T-cell (primary cell): ENCODE data around the gene ARMS2. TPM values are rescaled to one million over a fixed set of nuclear protein-coding genes. Genes with fewer than 3 reads are reported as not detected.

Experiments
- ATAC-seq, 4 experiments: fragments of 200-7000 bp in 3 of 4; fragments of 150-1000 bp in 1 of 4; cut with Tn5 transposase; replicated peaks in 1 of 4; 1 replicate in 3 of 4; 2 replicates in 1 of 4; pipeline ENCODE4 v1.10.0; 2021; ENCODE audit warnings: moderate library complexity in 3 of 4, mild to moderate bottlenecking in 2 of 4, moderate number of reproducible peaks in 1 of 4
- CTCF ChIA-PET, 2 donors: fragments of 300-600 bp; sonication (Branson Sonifier 250); formaldehyde crosslinking; loops; one replicate each; lab custom pipeline; 2022; ENCODE audit warnings: antibody characterized with exemption in 2 of 2; lab: Charles Lee
- POLR2A ChIA-PET, 2 donors: fragments of 300-600 bp; sonication (Branson Sonifier 250); formaldehyde crosslinking; loops; one replicate each; lab custom pipeline; 2022; ENCODE audit warnings: antibody characterized with exemption in 2 of 2; lab: Charles Lee
- DNase-seq, 35 experiments: peaks; one replicate each; pipeline versions ENCODE4 v3.0.0 to v3.0.0-alpha.2; 2013 to 2023
- H3K27ac ChIP-seq: one replicate; pipeline ENCODE4 v1.5.1; 2013; ENCODE audit warnings: low read length
- H3K27me3 ChIP-seq, 2 experiments: replicated peaks in 1 of 2; 1 replicate in 1 of 2; 2 replicates in 1 of 2; pipeline versions ENCODE4 v1.6.1 to v1.7.0; 2013; ENCODE audit warnings: low read length in 1 of 2, mixed read lengths in 1 of 2; ENCODE audit not compliant: control insufficient read depth in 2 of 2, insufficient read depth in 2 of 2; ENCODE audit errors: extremely low read depth in 1 of 2
- H3K36me3 ChIP-seq, 2 donors: 1 replicate in 1 of 2; 2 replicates in 1 of 2; pipeline versions ENCODE4 v1.6.1 to v1.7.0; 2013; ENCODE audit warnings: low read length in 1 of 2; ENCODE audit not compliant: control insufficient read depth in 2 of 2, insufficient read depth in 1 of 2; ENCODE audit errors: extremely low read depth in 1 of 2
- H3K4me1 ChIP-seq, 2 experiments: 1 replicate in 1 of 2; 2 replicates in 1 of 2; pipeline versions ENCODE4 v1.6.1 to v1.7.0; 2013; ENCODE audit warnings: low read length in 2 of 2, mixed read lengths in 1 of 2; ENCODE audit not compliant: insufficient read depth in 2 of 2, control insufficient read depth in 1 of 2; ENCODE audit errors: extremely low read depth in 1 of 2
- H3K4me3 ChIP-seq, 2 donors: 1 replicate in 1 of 2; 2 replicates in 1 of 2; pipeline versions ENCODE4 v1.5.1 to v1.7.0; 2013; ENCODE audit warnings: mild to moderate bottlenecking in 2 of 2, low read length in 1 of 2, moderate library complexity in 1 of 2; ENCODE audit not compliant: control insufficient read depth in 1 of 2; ENCODE audit errors: extremely low read depth in 1 of 2
- H3K9me3 ChIP-seq: 2 replicates; pipeline ENCODE4 v1.7.0; 2013
- H3K27ac Mint-ChIP-seq, 2 donors: one replicate each; pipeline ENCODE4 v1.8.0; 2020 to 2021; ENCODE audit warnings: mild to moderate bottlenecking in 2 of 2, mixed read lengths in 2 of 2
- H3K27me3 Mint-ChIP-seq, 2 donors: one replicate each; pipeline ENCODE4 v1.8.0; 2021 to 2022; ENCODE audit warnings: mixed read lengths in 2 of 2
- H3K36me3 Mint-ChIP-seq: one replicate; pipeline ENCODE4 v1.8.0; 2021; ENCODE audit warnings: mixed read lengths
- H3K4me1 Mint-ChIP-seq, 3 donors: one replicate each; pipeline ENCODE4 v1.8.0; 2020 to 2022; ENCODE audit warnings: mixed read lengths in 3 of 3, mild to moderate bottlenecking in 1 of 3
- H3K4me3 Mint-ChIP-seq, 3 donors: one replicate each; pipeline ENCODE4 v1.8.0; 2020 to 2022; ENCODE audit warnings: mild to moderate bottlenecking in 3 of 3, mixed read lengths in 3 of 3, moderate library complexity in 3 of 3
- H3K9me3 Mint-ChIP-seq, 3 donors: one replicate each; pipeline ENCODE4 v1.8.0; 2020 to 2022; ENCODE audit warnings: mixed read lengths in 3 of 3
- WGBS: methylation state at CpG from one replicate; pipeline ENCODE4 v1.1.5; 2013; ENCODE audit warnings: missing lambda C conversion rate; ENCODE audit not compliant: insufficient coverage; 5-methylcytosine and 5-hydroxymethylcytosine counted together
- total RNA-seq, 35 experiments: library from RNA in 6 of 35; stranded (reverse) in 6 of 35; fragments of 120-200 nt in 1 of 35; gene quantifications; one replicate each; pipeline versions ENCODE4 v1.2.1 to v1.2.4 and lab custom pipeline; 2013 to 2026

The ARMS2 gene
- total RNA-seq, 5 donors from 2014 or later (not counting 1 experiment from before 2014, with no cell fraction given), result not detected

GRCh38 chr10:122503012-122503411, 48.6 kb downstream of the ARMS2 start:
- Mint-ChIP-seq H3K27me3 (no peaks in the 10 kb centered on the region), H3K4me1 (no peaks in the 10 kb centered on the region), H3K4me3 (no peak overlapping the region), H3K27ac (no peak overlapping the region), H3K36me3 (no peaks in the 10 kb centered on the region), H3K9me3 (no peaks in the 10 kb centered on the region)
- H3K4me3 ChIP-seq, result no peak overlapping the region
- no peaks in the 10 kb centered on the region for H3K4me1 ChIP-seq
- WGBS, result 90% methylated on average over 9 of the region's 13 CpGs
- POLR2A ChIA-PET, result no interaction called here
- peaks cover 0 to 14% of the 10 kb centered on the region in 2 experiments for H3K27me3 ChIP-seq
- H3K36me3 ChIP-seq, result no peaks in the 10 kb centered on the region
- no peak for ATAC-seq
- H3K9me3 ChIP-seq, result no peaks in the 10 kb centered on the region
- CTCF ChIA-PET, result interaction anchor here (0.5 to 1.2 kb wide), 2 partner anchors 67 to 387 kb away, joined by 3 to 4 read pairs; no protein-coding TSS in a partner anchor
- H3K27ac ChIP-seq, result no peak overlapping the region
- DNase-seq, result no peak

- no peak overlapping the region for H3K4me3 ChIP-seq
- H3K27ac Mint-ChIP-seq, result no peak overlapping the region
- DNase-seq (no peak), ATAC-seq (no peak)
- no peaks in the 10 kb centered on the region for H3K36me3 ChIP-seq
- CTCF ChIA-PET, result interaction anchor here in 1 of 2 donors (1.2 kb wide), 1 partner anchor 68 kb away, joined by 4 read pairs; no protein-coding TSS in a partner anchor
- no peaks in the 10 kb centered on the region for H3K4me1 Mint-ChIP-seq
- H3K27ac ChIP-seq, result no peak overlapping the region
- H3K9me3 ChIP-seq, result no peaks in the 10 kb centered on the region
- POLR2A ChIA-PET, result no interaction called here
- no peaks in the 10 kb centered on the region for H3K9me3 Mint-ChIP-seq
- H3K4me1 ChIP-seq, result no peaks in the 10 kb centered on the region
- H3K4me3 Mint-ChIP-seq, result no peak overlapping the region
- WGBS, result 96% methylated on average over 12 of the region's 17 CpGs
- H3K27me3 Mint-ChIP-seq, result no peaks in the 10 kb centered on the region
- H3K27me3 ChIP-seq, result peaks cover 0 to 15% of the 10 kb centered on the region in 2 experiments
- H3K36me3 Mint-ChIP-seq, result no peaks in the 10 kb centered on the region
Observed at GRCh38 chr10:122503886-122504609, 49.6 kb downstream of the ARMS2 start.

DNA sequence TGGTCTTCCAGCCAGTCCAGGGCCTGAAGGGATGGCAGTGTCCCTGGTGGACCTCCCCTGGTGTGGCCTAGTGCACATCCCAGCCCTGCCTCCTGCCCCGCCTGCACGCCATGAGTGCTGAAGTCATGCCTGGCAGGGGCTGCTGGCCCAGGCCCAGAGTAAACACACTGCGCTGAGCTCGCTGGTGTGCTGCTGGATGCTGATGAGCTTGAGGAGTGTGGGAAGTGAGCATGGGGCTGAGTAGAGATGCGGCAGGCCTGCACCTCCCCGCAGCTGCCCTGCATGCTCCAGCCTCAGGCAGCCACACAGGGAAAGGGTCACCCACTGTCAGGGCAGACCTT, 50.1 kb downstream of the ARMS2 start:
- Histone ChIP-seq H3K36me3 (no peaks in the 10 kb centered on the region), H3K27me3 (peaks cover 0 to 20% of the 10 kb centered on the region in 2 experiments), H3K4me1 (no peaks in the 10 kb centered on the region), H3K27ac (no peak overlapping the region), H3K4me3 (no peak overlapping the region), H3K9me3 (no peaks in the 10 kb centered on the region)
- WGBS, result 82% methylated on average over 6 of the region's 6 CpGs
- H3K4me1 Mint-ChIP-seq, result no peaks in the 10 kb centered on the region
- ChIA-PET POLR2A (no interaction called here), CTCF (no interaction called here)
- no peaks in the 10 kb centered on the region for H3K9me3 Mint-ChIP-seq
- DNase-seq (no peak), ATAC-seq (no peak)
- no peaks in the 10 kb centered on the region for H3K36me3 Mint-ChIP-seq
- no peaks in the 10 kb centered on the region for H3K27me3 Mint-ChIP-seq
- no peak overlapping the region for H3K27ac Mint-ChIP-seq
- H3K4me3 Mint-ChIP-seq, result no peak overlapping the region

GRCh38 chr10:122505011-122505410, 50.6 kb downstream of the ARMS2 start:
- no peak overlapping the region for H3K27ac ChIP-seq
- H3K4me1 Mint-ChIP-seq, result no peaks in the 10 kb centered on the region
- ChIA-PET POLR2A (no interaction called here), CTCF (no interaction called here)
- no peaks in the 10 kb centered on the region for H3K4me1 ChIP-seq
- 98% methylated on average over 4 of the region's 5 CpGs for WGBS
- peaks cover 0 to 23% of the 10 kb centered on the region in 2 experiments for H3K27me3 ChIP-seq
- H3K36me3 ChIP-seq, result no peaks in the 10 kb centered on the region
- no peak for DNase-seq
- H3K9me3 Mint-ChIP-seq, result no peaks in the 10 kb centered on the region
- no peak for ATAC-seq
- H3K4me3 Mint-ChIP-seq, result no peak overlapping the region
- no peaks in the 10 kb centered on the region for H3K36me3 Mint-ChIP-seq
- no peak overlapping the region for H3K27ac Mint-ChIP-seq
- no peaks in the 10 kb centered on the region for H3K27me3 Mint-ChIP-seq
- no peaks in the 10 kb centered on the region for H3K9me3 ChIP-seq
- no peak overlapping the region for H3K4me3 ChIP-seq

DNA sequence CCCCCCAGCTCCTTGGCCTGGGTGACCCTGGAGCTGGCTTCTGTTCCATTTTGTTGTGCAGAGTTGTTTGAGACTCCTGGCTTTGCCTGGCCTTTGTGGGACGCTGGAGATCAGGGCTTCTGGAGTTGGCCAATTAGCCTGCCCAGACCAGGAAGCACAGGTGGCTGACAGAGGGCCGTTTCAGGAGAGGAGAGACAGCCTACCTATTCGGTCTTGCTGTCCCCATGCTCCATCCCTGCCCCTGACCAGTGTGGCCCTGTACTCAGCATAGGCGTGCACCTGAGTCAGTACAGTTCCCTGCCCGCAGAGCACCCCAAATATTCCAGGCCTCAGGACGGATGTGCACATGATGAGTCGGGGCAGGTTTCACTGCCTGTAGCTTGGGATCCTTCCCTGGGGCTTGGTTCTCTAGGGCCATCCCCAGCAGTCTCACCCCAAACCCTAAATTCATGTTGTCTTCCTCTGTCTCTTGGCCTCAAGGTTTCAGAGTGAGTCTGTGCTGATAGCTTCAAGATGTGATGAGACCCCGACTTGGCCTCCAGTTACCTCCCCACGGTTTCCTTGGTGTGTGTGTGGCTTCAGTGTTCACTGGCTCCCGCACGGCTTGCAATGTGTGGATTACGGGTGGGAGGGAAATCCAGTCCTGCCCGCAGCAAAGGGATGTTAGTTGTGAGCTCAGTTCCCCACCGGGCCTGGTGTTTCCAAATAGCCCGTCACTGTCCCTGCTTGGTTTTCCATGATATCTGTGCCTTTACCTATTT, 51.6 kb downstream of the ARMS2 start:
- ATAC-seq (no peak), DNase-seq (no peak)
- H3K4me3 ChIP-seq, result no peak overlapping the region
- Mint-ChIP-seq H3K27ac (no peak overlapping the region), H3K27me3 (no peaks in the 10 kb centered on the region), H3K4me1 (no peaks in the 10 kb centered on the region), H3K36me3 (no peaks in the 10 kb centered on the region), H3K4me3 (no peak overlapping the region), H3K9me3 (no peaks in the 10 kb centered on the region)
- CTCF ChIA-PET, result no interaction called here
- H3K4me1 ChIP-seq, result no peaks in the 10 kb centered on the region
- WGBS, result 82% methylated on average over 14 of the region's 15 CpGs
- H3K9me3 ChIP-seq, result no peaks in the 10 kb centered on the region
- peaks cover 0 to 26% of the 10 kb centered on the region in 2 experiments for H3K27me3 ChIP-seq
- H3K36me3 ChIP-seq, result no peaks in the 10 kb centered on the region
- no peak overlapping the region for H3K27ac ChIP-seq
- POLR2A ChIA-PET, result no interaction called here
